GM23248 (cell line): ENCODE results near the gene UBL4A. TPM values are rescaled to one million over a fixed set of nuclear protein-coding genes. Genes with fewer than 3 reads are reported as not detected.

Experiments
- DNase-seq: peaks from one replicate; pipeline ENCODE4 v3.0.0-alpha.2; 2015
- H2AFZ ChIP-seq: fragments of 200-600 bp; sonication (generic); 2 replicates; pipeline ENCODE4 v1.6.1; 2016; ENCODE audit warnings: antibody characterized with exemption
- H3F3A ChIP-seq: fragments of 200-600 bp; sonication (generic); 2 replicates; pipeline ENCODE4 v1.6.1; 2016; ENCODE audit warnings: mild to moderate bottlenecking, antibody characterized with exemption, mixed run types; ENCODE audit not compliant: insufficient read depth
- H3K27ac ChIP-seq: fragments of 200-600 bp; sonication (generic); 2 replicates; pipeline ENCODE4 v1.5.1; 2016; ENCODE audit warnings: mild to moderate bottlenecking
- H3K27me3 ChIP-seq: fragments of 200-600 bp; sonication (generic); replicated peaks from 2 replicates; pipeline ENCODE4 v1.6.1; 2016; ENCODE audit warnings: mild to moderate bottlenecking; ENCODE audit not compliant: insufficient read depth
- H3K36me3 ChIP-seq: fragments of 200-600 bp; sonication (generic); 2 replicates; pipeline ENCODE4 v1.6.1; 2016; ENCODE audit warnings: low read depth, mild to moderate bottlenecking
- H3K4me1 ChIP-seq: fragments of 200-600 bp; sonication (generic); 2 replicates; pipeline ENCODE4 v1.6.1; 2016; ENCODE audit warnings: mild to moderate bottlenecking; ENCODE audit not compliant: insufficient read depth
- H3K4me2 ChIP-seq: fragments of 200-600 bp; sonication (generic); one replicate; pipeline ENCODE4 v1.6.1; 2016; ENCODE audit warnings: mild to moderate bottlenecking; ENCODE audit not compliant: unreplicated experiment
- H3K4me3 ChIP-seq: fragments of 200-600 bp; sonication (generic); 2 replicates; pipeline ENCODE4 v1.5.1; 2016; ENCODE audit warnings: mild to moderate bottlenecking
- H3K79me2 ChIP-seq: fragments of 200-600 bp; sonication (generic); 2 replicates; pipeline ENCODE4 v1.6.1; 2016; ENCODE audit warnings: mild to moderate bottlenecking; ENCODE audit not compliant: insufficient read depth
- H3K9ac ChIP-seq: fragments of 200-600 bp; sonication (generic); 2 replicates; pipeline ENCODE4 v1.6.1; 2016; ENCODE audit warnings: mild to moderate bottlenecking
- H3K9me2 ChIP-seq: fragments of 200-600 bp; sonication (generic); 2 replicates; pipeline ENCODE4 v1.6.1; 2016; ENCODE audit warnings: mixed run types, mild to moderate bottlenecking, moderate library complexity; ENCODE audit not compliant: insufficient read depth
- H3K9me3 ChIP-seq: fragments of 200-600 bp; sonication (generic); one replicate; pipeline ENCODE4 v1.6.1; 2017; ENCODE audit warnings: low read depth
- H4K20me1 ChIP-seq: fragments of 200-600 bp; sonication (generic); 2 replicates; pipeline ENCODE4 v1.6.0; 2016; ENCODE audit not compliant: insufficient read depth
- EZH2 ChIP-seq: fragments of 200-600 bp; sonication (generic); IDR thresholded peaks from 2 replicates; pipeline ENCODE4 v1.6.1; 2018; ENCODE audit warnings: antibody characterized with exemption, mild to moderate bottlenecking; ENCODE audit not compliant: insufficient read depth, poor library complexity, severe bottlenecking
- EZH2phosphoT487 ChIP-seq: fragments of 200-600 bp; sonication (generic); IDR thresholded peaks from 2 replicates; pipeline ENCODE4 v1.6.1; 2018; ENCODE audit warnings: antibody characterized with exemption, moderate library complexity, mild to moderate bottlenecking, low read depth; ENCODE audit not compliant: insufficient read depth
- WGBS, 2 experiments: methylation state at CpG; one replicate each; pipeline ENCODE4 v1.1.6; 2015 to 2017; ENCODE audit warnings: low lambda C conversion rate in 2 of 2, low coverage in 1 of 2; ENCODE audit errors: missing lambda C conversion rate in 2 of 2; 5-methylcytosine and 5-hydroxymethylcytosine counted together
- in situ Hi-C: fragments of 300-500 bp; cut with MboI; formaldehyde crosslinking; loops from 2 replicates; pipeline ENCODE4 v1.15.0; 2020
- polyA plus RNA-seq: library from polyadenylated mRNA; unstranded; fragments of >200 nt; fragmentation: Nextera tagmentation; extraction: Ambion mirVana; gene quantifications from 2 replicates; pipeline ENCODE4 v1.2.1, GENCODE V29; 2016
- total RNA-seq: library from RNA; depleted of rRNA; stranded (reverse); fragments of >200 nt; shearing (Covaris generic); gene quantifications from 2 replicates; pipeline ENCODE4 v1.2.3, GENCODE V29; 2014

Gene UBL4A
- total and polyA plus RNA-seq, 2 experiments from 2014 or later: 42.4 to 53.0 TPM

GRCh38 chrX:154531626-154532025 is 45.2 kb upstream of the UBL4A start:
- H3K4me2 ChIP-seq: no peak overlapping the region
- peak; percentile 38 for DNase-seq
- H3K36me3 ChIP-seq: no peaks in the 10 kb centered on the region
- H2AFZ ChIP-seq: no peak overlapping the region
- no peaks in the 10 kb centered on the region for H3K79me2 ChIP-seq
- no peak overlapping the region for H3K4me3 ChIP-seq
- no peaks in the 10 kb centered on the region for H3F3A ChIP-seq
- no peaks in the 10 kb centered on the region for H3K9me2 ChIP-seq
- H4K20me1 ChIP-seq: no peaks in the 10 kb centered on the region
- no peaks in the 10 kb centered on the region for H3K4me1 ChIP-seq
- no peak overlapping the region for H3K9ac ChIP-seq
- H3K27me3 ChIP-seq: no peaks in the 10 kb centered on the region
- H3K9me3 ChIP-seq: no peaks in the 10 kb centered on the region
- no peak overlapping the region for H3K27ac ChIP-seq
- WGBS, 2 experiments: 32% methylated on average over 15 of the region's 16 CpGs; no CpG with 5 or more reads in 1 of the 2 experiments
- TF ChIP-seq EZH2 (no peak), EZH2phosphoT487 (no peak)
- in situ Hi-C loops: no loop called here

DNA sequence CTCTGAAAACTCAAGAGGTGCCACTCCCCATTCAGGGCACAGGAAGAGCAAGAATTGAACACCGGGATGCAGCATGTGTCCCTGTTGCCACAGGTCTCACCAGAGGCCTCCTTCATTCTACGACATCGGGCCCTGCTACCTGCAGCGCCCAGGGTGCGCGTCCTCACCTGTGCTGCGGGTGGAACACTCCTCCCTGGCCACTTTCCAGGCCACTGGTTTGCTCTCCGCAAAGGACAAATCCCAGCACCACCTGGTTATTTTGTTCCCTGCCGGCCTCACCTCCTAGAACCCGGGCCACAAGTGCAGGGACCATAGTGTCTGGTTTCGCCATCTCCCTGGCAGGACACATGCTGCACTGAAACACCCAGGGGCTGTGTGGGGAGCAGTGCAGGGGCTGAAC is 43.9 kb upstream of the UBL4A start:
- H3K4me1 ChIP-seq: no peaks in the 10 kb centered on the region
- H2AFZ ChIP-seq: no peak overlapping the region
- no peaks in the 10 kb centered on the region for H3F3A ChIP-seq
- no peak for TF ChIP-seq EZH2phosphoT487
- TF ChIP-seq EZH2: no peak
- H3K9me3 ChIP-seq: no peaks in the 10 kb centered on the region
- in situ Hi-C loops: no loop called here
- no peaks in the 10 kb centered on the region for H3K36me3 ChIP-seq
- no peak overlapping the region for H3K27ac ChIP-seq
- WGBS, 2 experiments: 86 to 87% methylated on average over 11 of the region's 11 CpGs
- no peak overlapping the region for H3K4me3 ChIP-seq
- no peak for DNase-seq
- H3K4me2 ChIP-seq: no peak overlapping the region
- H3K27me3 ChIP-seq: no peaks in the 10 kb centered on the region
- no peaks in the 10 kb centered on the region for H4K20me1 ChIP-seq
- H3K9ac ChIP-seq: no peak overlapping the region
- no peaks in the 10 kb centered on the region for H3K9me2 ChIP-seq
- no peaks in the 10 kb centered on the region for H3K79me2 ChIP-seq

DNA sequence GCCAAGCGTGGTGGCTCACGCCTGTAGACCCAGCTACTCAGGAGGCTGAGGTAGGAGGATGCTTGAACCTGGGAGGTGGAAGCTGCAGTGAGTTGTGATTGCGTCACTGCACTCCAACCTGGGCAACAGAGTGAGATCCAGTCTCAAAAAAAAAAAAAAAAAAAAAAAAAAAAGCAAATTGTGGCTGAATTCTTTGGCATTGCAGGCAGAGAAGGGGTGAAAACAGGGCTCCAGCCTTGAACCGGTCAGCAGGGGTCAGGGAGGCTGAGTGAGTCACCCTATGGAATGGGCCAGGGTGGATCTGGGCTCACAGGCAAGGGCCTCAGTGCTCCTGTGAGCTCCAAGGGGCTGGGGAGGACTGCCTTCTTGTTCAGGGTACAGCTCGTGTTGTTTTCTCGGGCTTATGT is 42.8 kb upstream of the UBL4A start:
- WGBS, 2 experiments: 66 to 67% methylated on average over 6 of the region's 6 CpGs
- Histone ChIP-seq H3K79me2 (no peaks in the 10 kb centered on the region), H3K4me1 (no peaks in the 10 kb centered on the region), H3K9me3 (no peaks in the 10 kb centered on the region), H3K9ac (no peak overlapping the region), H3K27ac (no peak overlapping the region), H3K9me2 (no peaks in the 10 kb centered on the region), H2AFZ (no peak overlapping the region), H3K36me3 (no peaks in the 10 kb centered on the region), H3K4me2 (no peak overlapping the region), H3K27me3 (no peaks in the 10 kb centered on the region), H3K4me3 (no peak overlapping the region), H3F3A (no peaks in the 10 kb centered on the region), H4K20me1 (no peaks in the 10 kb centered on the region)
- TF ChIP-seq EZH2phosphoT487 (no peak), EZH2 (no peak)
- no peak for DNase-seq
- in situ Hi-C loops: no loop called here

DNA sequence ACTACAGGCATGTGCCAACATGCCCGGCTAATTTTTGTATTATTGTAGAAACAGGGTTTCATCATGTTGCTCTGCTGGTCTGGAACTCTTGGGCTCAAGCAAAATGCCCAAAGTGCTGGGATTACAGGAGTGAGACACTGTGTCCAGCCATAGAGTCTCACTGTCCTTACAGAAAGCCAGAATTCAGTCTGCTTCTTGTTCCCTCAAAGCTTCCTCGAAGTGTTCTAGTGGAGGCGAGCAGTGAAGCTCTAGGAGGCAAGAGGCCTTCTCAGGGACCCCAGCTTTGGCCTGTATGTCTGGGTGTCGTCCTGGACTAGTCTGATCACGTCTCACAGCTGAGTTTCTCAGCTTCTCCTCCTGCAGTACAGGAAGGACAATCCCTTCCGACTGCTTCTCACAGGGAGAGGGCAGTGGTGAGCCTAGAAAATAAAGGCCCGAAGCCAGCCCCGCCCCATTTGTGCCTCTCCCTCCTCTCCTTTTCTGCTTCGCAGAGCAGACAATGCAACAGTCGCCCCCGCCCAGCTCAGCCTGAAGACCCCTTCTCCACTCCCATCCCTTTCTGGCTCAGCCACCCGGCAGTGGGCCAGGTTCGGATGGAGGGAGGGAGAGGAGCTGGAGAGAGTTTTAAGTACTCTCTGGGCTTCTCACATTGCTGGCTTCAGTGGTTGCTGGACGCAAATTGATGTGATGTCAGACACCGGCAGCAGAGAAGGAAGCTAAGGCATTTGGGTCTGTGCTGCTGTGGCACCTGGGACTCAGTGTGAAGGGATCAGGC is 40.7 kb upstream of the UBL4A start:
- Histone ChIP-seq H3K9me3 (no peaks in the 10 kb centered on the region), H3K27me3 (no peaks in the 10 kb centered on the region), H3K4me3 (peak overlapping the region; percentile 65), H3K9me2 (no peaks in the 10 kb centered on the region), H3K9ac (peak overlapping the region; percentile 75), H3K4me1 (no peaks in the 10 kb centered on the region), H3K4me2 (peak overlapping the region; percentile 89), H3K27ac (peak overlapping the region; percentile 79), H3F3A (no peaks in the 10 kb centered on the region), H3K79me2 (no peaks in the 10 kb centered on the region), H3K36me3 (no peaks in the 10 kb centered on the region), H2AFZ (peak overlapping the region; percentile 78), H4K20me1 (no peaks in the 10 kb centered on the region)
- TF ChIP-seq EZH2phosphoT487: no peak
- TF ChIP-seq EZH2: no peak
- in situ Hi-C loops: no loop called here
- WGBS, 2 experiments: 0 to 1% methylated on average over 12 of the region's 15 CpGs
- peak; percentile 83 for DNase-seq
